NCI-H2081 treated with DMSO at 0.1 percent for 48 hours (cell line): Measurements from ENCODE around the gene SLC2A8.

Experiments used
- DNase-seq: peaks from one replicate; lab custom pipeline; 2025; lab: John Stamatoyannopoulos, UW

SLC2A8 gene

GRCh38 chr9:127402401-127403090, 5.6 kb downstream of the SLC2A8 start:
- no peak for DNase-seq

- DNase-seq = no peak
Observed at GRCh38 chr9:127403507-127404192, 6.7 kb downstream of the SLC2A8 start.

GRCh38 chr9:127404631-127405030, 7.7 kb downstream of the SLC2A8 start:
- no peak for DNase-seq

GRCh38 chr9:127405344-127406125, 8.6 kb downstream of the SLC2A8 start:
- DNase-seq = no peak

- DNase-seq = no peak
Observed at GRCh38 chr9:127406799-127407491, 10.0 kb downstream of the SLC2A8 start.

GRCh38 chr9:127407492-127407843, 10.5 kb downstream of the SLC2A8 start:
- no peak for DNase-seq

GRCh38 chr9:127411122-127411521, 14.2 kb downstream of the SLC2A8 start:
- no peak for DNase-seq

GRCh38 chr9:127415141-127415540, 18.2 kb downstream of the SLC2A8 start:
- DNase-seq = no peak

- DNase-seq = no peak
Observed at GRCh38 chr9:127415657-127416056, 18.7 kb downstream of the SLC2A8 start.

GRCh38 chr9:127417131-127418036, 20.4 kb downstream of the SLC2A8 start:
- DNase-seq = no peak

GRCh38 chr9:127418037-127418471, 21.1 kb downstream of the SLC2A8 start:
- no peak for DNase-seq

GRCh38 chr9:127419348-127419747, 22.4 kb downstream of the SLC2A8 start:
- no peak for DNase-seq

GRCh38 chr9:127421057-127421456, 24.1 kb downstream of the SLC2A8 start:
- no peak for DNase-seq

- no peak for DNase-seq
Observed at GRCh38 chr9:127422133-127422782, 25.3 kb downstream of the SLC2A8 start.

- DNase-seq = no peak
Observed at GRCh38 chr9:127422787-127423186, 25.8 kb downstream of the SLC2A8 start.

GRCh38 chr9:127423476-127423933, 26.5 kb downstream of the SLC2A8 start:
- DNase-seq = no peak

- peak; percentile 78 for DNase-seq
Observed at GRCh38 chr9:127423934-127424675, 27.1 kb downstream of the SLC2A8 start, which contains the start of gene ZNF79. TSS of gene ZNF79 (plus strand) at chr9:127424382. CDS start at chr9:127424788, 406 bp downstream.

- DNase-seq = no peak
Observed at GRCh38 chr9:127424676-127424999, 27.7 kb downstream of the SLC2A8 start.

GRCh38 chr9:127426756-127427155, 29.8 kb downstream of the SLC2A8 start:
- no peak for DNase-seq

- no peak for DNase-seq
Observed at GRCh38 chr9:127428348-127428747, 31.4 kb downstream of the SLC2A8 start.
